ENCODE measurements around the gene OSBPL8. TPM values are rescaled to one million over a fixed set of nuclear protein-coding genes. Genes with fewer than 3 reads are reported as not detected.

Gene OSBPL8
- total RNA-seq, 2 experiments from 2014 or later: 154 to 160 TPM

- Histone ChIP-seq H3K36me3 (ENCODE audit: insufficient read depth, low read length) (peaks cover 16% of the 10 kb centered on the region), H3K27ac (ENCODE audit: low read depth in 1 of 2, low read length in 2 of 2) (no peak overlapping the region), H3K9me3 (ENCODE audit: control insufficient read depth in 1 of 2, insufficient read depth in 1 of 2, low read length in 2 of 2) (no peaks in the 10 kb centered on the region), H3K4me3 (ENCODE audit: low read length) (no peak overlapping the region), H3K4me1 (ENCODE audit: insufficient read depth, low read length) (no peaks in the 10 kb centered on the region), H3K27me3 (ENCODE audit: control insufficient read depth in 1 of 2, insufficient read depth in 2 of 2, low read length in 2 of 2) (no peaks in the 10 kb centered on the region)
- no peak for TF ChIP-seq CTCF (IDR thresholded peaks at IDR 0.05)
- Mint-ChIP-seq H3K36me3 (ENCODE audit: low read depth) (peaks cover 28% of the 10 kb centered on the region), H3K27me3 (no peaks in the 10 kb centered on the region), H3K4me3 (no peak overlapping the region), H3K4me1 (ENCODE audit: low read depth) (peaks cover 24% of the 10 kb centered on the region), H3K9me3 (no peaks in the 10 kb centered on the region), H3K27ac (peak overlapping the region; percentile 53)
- DNase-seq (no peak), ATAC-seq (ENCODE audit: poor library complexity) (no peak)
- intact Hi-C loops (cut with DNase I, micrococcal nuclease): loop anchor here in 1 of 2 experiments (5.0 kb wide), 1 partner anchor 37 kb away; no protein-coding TSS in a partner anchor
- POLR2A ChIA-PET: no interaction called here
- CTCF ChIA-PET: no interaction called here
These were observed 148.8 kb downstream of the OSBPL8 start for GRCh38 chr12:76410781-76411180.

- H3K4me1 Mint-ChIP-seq (ENCODE audit: low read depth): peaks cover 24% of the 10 kb centered on the region
These were observed 149.2 kb downstream of the OSBPL8 start for GRCh38 chr12:76410371-76410770.

GRCh38 chr12:76409074-76409473 is 150.5 kb downstream of the OSBPL8 start:
- CTCF ChIA-PET: interaction anchor here (0.7 to 1.4 kb wide), 3 partner anchors 12 to 178 kb away, joined by 3 to 5 read pairs (median 4); no protein-coding TSS in a partner anchor
- no peak for ATAC-seq (ENCODE audit: poor library complexity)
- H3K27ac ChIP-seq (ENCODE audit: low read depth in 1 of 2, low read length in 2 of 2): no peak overlapping the region
- no peak overlapping the region for H3K4me3 Mint-ChIP-seq
- H3K27me3 ChIP-seq (ENCODE audit: control insufficient read depth in 1 of 2, insufficient read depth in 2 of 2, low read length in 2 of 2): no peaks in the 10 kb centered on the region
- POLR2A ChIA-PET: interaction anchor here (1.2 kb wide), 1 partner anchor 150 kb away, joined by 3 read pairs; the partner anchor contains the start of gene OSBPL8
- peaks cover 19% of the 10 kb centered on the region for H3K4me1 Mint-ChIP-seq (ENCODE audit: low read depth)
- H3K9me3 Mint-ChIP-seq: no peaks in the 10 kb centered on the region
- no peaks in the 10 kb centered on the region for H3K9me3 ChIP-seq (ENCODE audit: control insufficient read depth in 1 of 2, insufficient read depth in 1 of 2, low read length in 2 of 2)
- DNase-seq: no peak
- intact Hi-C loops (cut with DNase I, micrococcal nuclease): no loop called here
- no peak for TF ChIP-seq CTCF (IDR thresholded peaks at IDR 0.05)
- peaks cover 16% of the 10 kb centered on the region for H3K36me3 ChIP-seq (ENCODE audit: insufficient read depth, low read length)
- no peaks in the 10 kb centered on the region for H3K27me3 Mint-ChIP-seq
- H3K4me1 ChIP-seq (ENCODE audit: insufficient read depth, low read length): no peaks in the 10 kb centered on the region
- no peak overlapping the region for H3K4me3 ChIP-seq (ENCODE audit: low read length)
- no peak overlapping the region for H3K27ac Mint-ChIP-seq
- H3K36me3 Mint-ChIP-seq (ENCODE audit: low read depth): peaks cover 42% of the 10 kb centered on the region

More at GRCh38 chr12:76410371-76410770, 149.2 kb downstream of the OSBPL8 start:
- Histone ChIP-seq H3K4me1 (ENCODE audit: insufficient read depth, low read length) (no peaks in the 10 kb centered on the region), H3K9me3 (ENCODE audit: control insufficient read depth in 1 of 2, insufficient read depth in 1 of 2, low read length in 2 of 2) (no peaks in the 10 kb centered on the region), H3K4me3 (ENCODE audit: low read length) (no peak overlapping the region), H3K27me3 (ENCODE audit: control insufficient read depth in 1 of 2, insufficient read depth in 2 of 2, low read length in 2 of 2) (no peaks in the 10 kb centered on the region), H3K36me3 (ENCODE audit: insufficient read depth, low read length) (peaks cover 16% of the 10 kb centered on the region), H3K27ac (ENCODE audit: low read depth in 1 of 2, low read length in 2 of 2) (no peak overlapping the region)
- ChIA-PET CTCF (no interaction called here), POLR2A (no interaction called here)
- TF ChIP-seq CTCF (IDR thresholded peaks at IDR 0.05): no peak
- ATAC-seq (ENCODE audit: poor library complexity): no peak
- Mint-ChIP-seq H3K27me3 (no peaks in the 10 kb centered on the region), H3K9me3 (no peaks in the 10 kb centered on the region), H3K27ac (peak overlapping the region; percentile 53), H3K4me3 (no peak overlapping the region), H3K36me3 (ENCODE audit: low read depth) (peaks cover 32% of the 10 kb centered on the region)
- intact Hi-C loops (cut with DNase I, micrococcal nuclease): loop anchor here in 1 of 2 experiments (5.0 kb wide), 1 partner anchor 37 kb away; no protein-coding TSS in a partner anchor
- no peak for DNase-seq

All from CD4-positive, alpha-beta T cell (primary cell).